Endothelial cell of umbilical vein (primary cell): ENCODE results near the gene CLDN15. TPM values are rescaled to one million over a fixed set of nuclear protein-coding genes. Genes with fewer than 3 reads are reported as not detected.

Experiments used
- BruUV-seq: library from RNA; stranded (reverse); fragments of 400-500 nt; replicated peaks from 2 replicates; lab custom pipeline; 2021; lab: Mats Ljungman, UMichigan
- CTCF ChIA-PET: fragments of 300-600, 350-600 bp; sonication (Branson Sonifier 250); formaldehyde crosslinking; loops from one replicate; lab custom pipeline; 2021; ENCODE audit warnings: antibody characterized with exemption, inconsistent platforms; lab: Charles Lee
- POLR2A ChIA-PET: fragments of 300-600, 350-600 bp; sonication (Branson Sonifier 250); formaldehyde crosslinking; loops from one replicate; lab custom pipeline; 2021; ENCODE audit warnings: antibody characterized with exemption, inconsistent platforms; lab: Charles Lee
- DNase-seq: peaks from one replicate; pipeline ENCODE4 v3.0.0-alpha.2; 2011; ENCODE audit warnings: low read depth, low spot score
- FAIRE-seq: peaks from 2 replicates; lab custom pipeline; 2011; peaks lifted over from hg19 to GRCh38; lab: Jason Lieb, UNC
- H2AFZ ChIP-seq: 2 replicates; pipeline ENCODE4 v1.6.0; 2012; ENCODE audit warnings: low read depth, low read length, control low read depth, inconsistent platforms
- H3K27ac ChIP-seq: 2 replicates; pipeline ENCODE4 v1.5.1; 2011; ENCODE audit warnings: low read depth, mild to moderate bottlenecking, control low read depth, low read length, moderate library complexity; ENCODE audit not compliant: insufficient read depth
- H3K27me3 ChIP-seq, 2 experiments: 2 replicates each; pipeline versions ENCODE4 v1.6.0 to v1.6.1; 2011; ENCODE audit warnings: low read length in 2 of 2, mixed read lengths in 1 of 2; ENCODE audit not compliant: control insufficient read depth in 2 of 2, insufficient read depth in 2 of 2
- H3K36me3 ChIP-seq, 2 experiments: 2 replicates in 1 of 2; 3 replicates in 1 of 2; pipeline ENCODE4 v1.5.1; 2011; ENCODE audit warnings: low read length in 2 of 2, mild to moderate bottlenecking in 1 of 2, moderate library complexity in 1 of 2; ENCODE audit not compliant: control insufficient read depth in 2 of 2, insufficient read depth in 2 of 2; ENCODE audit errors: extremely low read depth in 1 of 2
- H3K4me1 ChIP-seq: 3 replicates; pipeline ENCODE4 v1.5.1; 2011; ENCODE audit warnings: mild to moderate bottlenecking, low read length; ENCODE audit not compliant: control insufficient read depth, insufficient read depth; ENCODE audit errors: extremely low read depth
- H3K4me2 ChIP-seq: 2 replicates; pipeline ENCODE4 v1.6.1; 2011; ENCODE audit warnings: low read length, control low read depth, mixed read lengths; ENCODE audit not compliant: insufficient read depth
- H3K4me3 ChIP-seq, 3 experiments: fragments of 200-600 bp in 1 of 3; sonication (generic), shearing (Covaris generic) in 1 of 3; replicated peaks in 1 of 3; 2 replicates each; pipeline ENCODE4 v1.5.1; 2011 to 2016; ENCODE audit warnings: control low read depth in 3 of 3, low read length in 3 of 3, mild to moderate bottlenecking in 2 of 3, inconsistent platforms in 1 of 3, low read depth in 1 of 3, moderate library complexity in 1 of 3; ENCODE audit not compliant: insufficient read depth in 1 of 3
- H3K79me2 ChIP-seq: 2 replicates; pipeline ENCODE4 v1.6.0; 2012; ENCODE audit warnings: low read length, inconsistent platforms; ENCODE audit not compliant: control insufficient read depth, insufficient read depth
- H3K9ac ChIP-seq: replicated peaks from 2 replicates; pipeline ENCODE3; 2011; ENCODE audit warnings: low read length, control low read depth; ENCODE audit not compliant: insufficient read depth; ENCODE audit errors: extremely low read depth
- H3K9me1 ChIP-seq: replicated peaks from 3 replicates; pipeline ENCODE4 v1.6.0; 2011; ENCODE audit warnings: mild to moderate bottlenecking, low read length; ENCODE audit not compliant: control insufficient read depth, insufficient read depth; ENCODE audit errors: extremely low read depth
- H3K9me3 ChIP-seq: replicated peaks from 2 replicates; pipeline ENCODE4 v1.5.1; 2012; ENCODE audit warnings: low read length, inconsistent platforms; ENCODE audit not compliant: control insufficient read depth, insufficient read depth
- H4K20me1 ChIP-seq: replicated peaks from 2 replicates; pipeline ENCODE3; 2011; ENCODE audit warnings: mild to moderate bottlenecking, low read length; ENCODE audit not compliant: control insufficient read depth, insufficient read depth; ENCODE audit errors: extremely low read depth
- CTCF ChIP-seq, 2 donors: IDR thresholded peaks; 1 replicate in 1 of 2; 2 replicates in 1 of 2; pipeline ENCODE4 v1.5.1; 2011; ENCODE audit warnings: low read length in 2 of 2, mild to moderate bottlenecking in 2 of 2, moderate library complexity in 2 of 2, control low read depth in 1 of 2, inconsistent platforms in 1 of 2, low read depth in 1 of 2; ENCODE audit not compliant: insufficient read depth in 1 of 2; ENCODE audit errors: extremely low read depth in 1 of 2
- EZH2 ChIP-seq: IDR thresholded peaks from 2 replicates; pipeline ENCODE4 v1.6.1; 2012; ENCODE audit warnings: borderline replicate concordance, low read depth, mild to moderate bottlenecking, moderate library complexity, low read length, inconsistent platforms; ENCODE audit not compliant: severe bottlenecking
- FOS ChIP-seq: IDR thresholded peaks from 2 replicates; pipeline ENCODE4 v1.6.1; 2011; ENCODE audit warnings: mild to moderate bottlenecking, low read length, moderate library complexity, borderline replicate concordance; ENCODE audit not compliant: insufficient read depth
- GATA2 ChIP-seq: IDR thresholded peaks from 2 replicates; pipeline ENCODE4 v1.7.0; 2011; ENCODE audit warnings: low read depth, mild to moderate bottlenecking, moderate library complexity, mixed read lengths, low read length; ENCODE audit not compliant: insufficient read length, insufficient read depth
- JUN ChIP-seq: IDR thresholded peaks from 2 replicates; pipeline ENCODE4 v1.6.1; 2011; ENCODE audit warnings: borderline replicate concordance, low read depth; ENCODE audit not compliant: insufficient read length, insufficient read depth
- MAX ChIP-seq: IDR thresholded peaks from 2 replicates; pipeline ENCODE4 v1.6.1; 2011; ENCODE audit not compliant: insufficient read depth, insufficient read length
- MYC ChIP-seq: IDR thresholded peaks from one replicate; pipeline ENCODE4 v1.6.1; 2011; ENCODE audit warnings: mild to moderate bottlenecking, low read depth, low read length
- POLR2A ChIP-seq: IDR thresholded peaks from 2 replicates; pipeline ENCODE4 v1.6.1; 2012; ENCODE audit warnings: low read depth, mild to moderate bottlenecking, control low read depth, low read length
- POLR2AphosphoS5 ChIP-seq: IDR thresholded peaks from 2 replicates; pipeline ENCODE4 v1.6.1; 2012; ENCODE audit warnings: low read depth, mild to moderate bottlenecking, control low read depth, low read length, moderate library complexity; ENCODE audit not compliant: insufficient read depth
- dilution Hi-C: fragments of 300-500 bp; cut with MboI; formaldehyde crosslinking; loops from one replicate; pipeline ENCODE4 v1.15.0; 2019; ENCODE audit warnings: low sequenced_read_pairs; ENCODE audit not compliant: extremely low pct_ligation_motif_present
- intact Hi-C: fragments of 100-400 bp; cut with micrococcal nuclease; formaldehyde crosslinking; loops from one replicate; pipeline ENCODE4 v1.10.0; 2022
- polyA plus RNA-seq, 4 experiments: library from polyadenylated mRNA; depleted of rRNA in 3 of 4; stranded (reverse) in 3 of 4; unstranded in 1 of 4; fragments of >200 nt; gene quantifications; 2 replicates each; pipeline versions ENCODE4 v1.2.1 to v1.2.3, GENCODE V29; 2011 to 2012; ENCODE audit warnings: missing spikeins in 1 of 4
- total RNA-seq: library from RNA; stranded (reverse); gene quantifications from 2 replicates; pipeline ENCODE4 v1.2.3, GENCODE V29; 2021

CLDN15 gene
- total and polyA plus RNA-seq, 2 donors (not counting 3 experiments of a cell fraction or from before 2014, with no cell fraction given), result 11.3 to 17.7 TPM

DNA sequence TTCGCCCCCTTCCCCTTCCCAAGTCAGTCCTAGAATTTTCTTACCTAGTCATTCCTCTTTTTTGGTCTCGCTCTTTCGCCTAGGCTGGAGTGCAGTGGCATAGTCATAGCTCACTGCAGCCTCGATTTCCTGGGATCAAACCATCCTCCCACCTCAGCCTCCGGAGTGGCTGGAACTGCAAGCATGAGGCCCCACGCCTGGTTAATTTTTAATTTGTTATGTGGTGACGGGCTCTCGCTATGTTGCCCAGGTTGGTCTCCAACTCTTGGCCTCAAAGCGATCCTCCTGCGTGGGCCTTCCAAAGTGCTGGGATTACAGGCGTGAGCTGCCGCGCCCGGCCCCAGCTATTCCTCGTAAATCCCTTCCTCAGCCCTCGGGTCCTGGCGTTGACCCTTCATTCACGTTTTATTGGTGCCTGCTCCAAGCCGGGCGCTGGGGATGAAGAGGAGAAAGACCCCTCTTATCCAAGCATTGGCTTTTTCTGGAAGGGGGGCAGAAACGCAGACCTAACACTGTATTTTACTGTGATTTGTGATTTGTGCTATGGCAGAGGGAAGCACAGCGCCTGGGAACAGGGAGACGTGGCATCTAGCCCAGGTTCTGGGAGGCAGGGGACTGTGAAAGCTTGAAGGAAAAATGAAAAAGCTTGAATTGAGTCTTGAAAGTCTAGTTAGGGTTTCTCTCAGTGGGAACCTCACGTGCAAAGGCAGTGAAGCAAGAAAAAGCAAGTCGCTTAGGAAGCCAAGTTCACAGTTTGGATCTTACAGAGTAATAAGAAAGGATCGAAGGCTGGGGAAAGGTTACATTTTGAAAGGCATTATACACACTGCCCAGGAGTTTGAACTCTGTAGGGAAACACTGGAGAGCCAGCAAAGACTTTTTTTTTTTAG is 19.1 kb downstream of the CLDN15 start:
- dilution Hi-C loops (no loop called here), intact Hi-C loops (loop anchor here (1.0 kb wide), 1 partner anchor 21 kb away; no protein-coding TSS in a partner anchor)
- peaks cover 13% of the 10 kb centered on the region for H3K4me1 ChIP-seq
- H4K20me1 ChIP-seq, result no peaks in the 10 kb centered on the region
- H3K9me3 ChIP-seq, result no peaks in the 10 kb centered on the region
- H3K27me3 ChIP-seq, result no peaks in the 10 kb centered on the region
- TF ChIP-seq JUN (no peak), MYC (no peak), MAX (no peak), FOS (no peak), CTCF (IDR thresholded peaks at IDR 0.05; ENCODE audit: extremely low read depth in 1 of 2, insufficient read depth in 1 of 2, low read depth in 1 of 2, low read length in 2 of 2) (no peak), POLR2AphosphoS5 (no peak), GATA2 (no peak), EZH2 (no peak), POLR2A (no peak)
- no peaks in the 10 kb centered on the region for H3K9me1 ChIP-seq
- no peak for DNase-seq
- peak overlapping the region; percentile 44 to 84 (median 78) for H3K4me3 ChIP-seq
- peaks cover 3 to 11% of the 10 kb centered on the region in 2 experiments for H3K36me3 ChIP-seq
- H3K9ac ChIP-seq, result peak overlapping the region; percentile 67
- H3K27ac ChIP-seq, result peak overlapping the region; percentile 79
- POLR2A ChIA-PET, result interaction anchor here (2.1 kb wide), 1 partner anchor 26 kb away, joined by 12 read pairs; the partner anchor contains the start of gene FIS1
- peak; percentile 48 for FAIRE-seq
- peaks cover 53% of the 10 kb centered on the region for H3K79me2 ChIP-seq
- H3K4me2 ChIP-seq, result peak overlapping the region; percentile 93
- peak overlapping the region; percentile 42 for H2AFZ ChIP-seq
- BruUV-seq, result TSS peak; percentile 67
- CTCF ChIA-PET, result interaction anchor here (0.7 to 4.5 kb wide), 21 partner anchors 8 to 103 kb away, joined by 3 to 112 read pairs (median 6); partner anchors contain the start of genes CLDN15, FIS1 and IFT22
